ENCODE data around the gene NR1H2.

DNA sequence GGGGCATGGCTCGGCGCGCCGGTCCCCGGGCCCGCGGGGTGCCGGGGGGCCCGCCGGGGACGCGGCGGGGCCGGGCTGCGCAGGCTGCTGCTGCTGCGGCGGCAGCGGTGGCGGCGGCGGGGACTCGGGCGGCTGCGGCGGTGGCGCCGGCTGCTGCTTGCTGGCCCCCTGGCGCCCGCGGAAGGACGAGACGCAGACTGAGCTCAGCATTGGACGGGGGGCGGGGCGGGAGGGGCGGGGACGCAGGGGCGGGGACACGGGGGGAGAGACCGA is 47.4 kb upstream of the NR1H2 start:
- TF ChIP-seq BHLHE40 (IDR thresholded peaks at IDR 0.05; ENCODE audit: borderline replicate concordance): no peak
- no peak for TF ChIP-seq NFRKB (IDR thresholded peaks at IDR 0.05)
- TF ChIP-seq, protein P1, sequence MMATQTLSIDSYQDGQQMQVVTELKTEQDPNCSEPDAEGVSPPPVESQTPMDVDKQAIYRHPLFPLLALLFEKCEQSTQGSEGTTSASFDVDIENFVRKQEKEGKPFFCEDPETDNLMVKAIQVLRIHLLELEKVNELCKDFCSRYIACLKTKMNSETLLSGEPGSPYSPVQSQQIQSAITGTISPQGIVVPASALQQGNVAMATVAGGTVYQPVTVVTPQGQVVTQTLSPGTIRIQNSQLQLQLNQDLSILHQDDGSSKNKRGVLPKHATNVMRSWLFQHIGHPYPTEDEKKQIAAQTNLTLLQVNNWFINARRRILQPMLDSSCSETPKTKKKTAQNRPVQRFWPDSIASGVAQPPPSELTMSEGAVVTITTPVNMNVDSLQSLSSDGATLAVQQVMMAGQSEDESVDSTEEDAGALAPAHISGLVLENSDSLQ (IDR thresholded peaks at IDR 0.05): no peak
- TF ChIP-seq SP1 (IDR thresholded peaks at IDR 0.05): no peak
- TF ChIP-seq ARNT (IDR thresholded peaks at IDR 0.05): no peak
- TF ChIP-seq HDGF (IDR thresholded peaks at IDR 0.05; ENCODE audit: borderline replicate concordance): no peak
- TF ChIP-seq FOXK2 (IDR thresholded peaks at IDR 0.05): no peak
